ENCODE results near the gene AMHR2.

GRCh38 chr12:53468282-53468681 lies 44.6 kb downstream of the AMHR2 start:
- TF ChIP-seq, protein P1, sequence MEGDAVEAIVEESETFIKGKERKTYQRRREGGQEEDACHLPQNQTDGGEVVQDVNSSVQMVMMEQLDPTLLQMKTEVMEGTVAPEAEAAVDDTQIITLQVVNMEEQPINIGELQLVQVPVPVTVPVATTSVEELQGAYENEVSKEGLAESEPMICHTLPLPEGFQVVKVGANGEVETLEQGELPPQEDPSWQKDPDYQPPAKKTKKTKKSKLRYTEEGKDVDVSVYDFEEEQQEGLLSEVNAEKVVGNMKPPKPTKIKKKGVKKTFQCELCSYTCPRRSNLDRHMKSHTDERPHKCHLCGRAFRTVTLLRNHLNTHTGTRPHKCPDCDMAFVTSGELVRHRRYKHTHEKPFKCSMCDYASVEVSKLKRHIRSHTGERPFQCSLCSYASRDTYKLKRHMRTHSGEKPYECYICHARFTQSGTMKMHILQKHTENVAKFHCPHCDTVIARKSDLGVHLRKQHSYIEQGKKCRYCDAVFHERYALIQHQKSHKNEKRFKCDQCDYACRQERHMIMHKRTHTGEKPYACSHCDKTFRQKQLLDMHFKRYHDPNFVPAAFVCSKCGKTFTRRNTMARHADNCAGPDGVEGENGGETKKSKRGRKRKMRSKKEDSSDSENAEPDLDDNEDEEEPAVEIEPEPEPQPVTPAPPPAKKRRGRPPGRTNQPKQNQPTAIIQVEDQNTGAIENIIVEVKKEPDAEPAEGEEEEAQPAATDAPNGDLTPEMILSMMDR (IDR thresholded peaks at IDR 0.05): no peak
- no peak for TF ChIP-seq POLR2AphosphoS5 (IDR thresholded peaks at IDR 0.05)
- no peak for TF ChIP-seq POLR2A (IDR thresholded peaks at IDR 0.05)
